Liver (tissue), 3 donors: ENCODE data around the gene AREL1.

Source experiments
- EGR1 ChIP-seq, 2 donors: IDR thresholded peaks; 2 replicates each; pipeline ENCODE4 v1.6.1; 2016 to 2018; ENCODE audit warnings: antibody characterized with exemption in 2 of 2, low read depth in 2 of 2
- GABPA ChIP-seq, 2 donors: IDR thresholded peaks in 1 of 2; conservative IDR thresholded peaks in 1 of 2; 2 replicates each; pipeline ENCODE4 v1.6.1; 2016; ENCODE audit warnings: antibody characterized with exemption in 2 of 2, mild to moderate bottlenecking in 1 of 2, moderate library complexity in 1 of 2
- JUND ChIP-seq, 2 donors: IDR thresholded peaks; 2 replicates each; pipeline ENCODE4 v1.6.1; 2016; ENCODE audit warnings: antibody characterized with exemption in 2 of 2
- SP1 ChIP-seq: IDR thresholded peaks from 2 replicates; pipeline ENCODE4 v1.6.1; 2018; ENCODE audit warnings: antibody characterized with exemption, mild to moderate bottlenecking
- TF ChIP-seq, protein P1 (sequence below): fragments of 150-350 bp; IDR thresholded peaks from 2 replicates; pipeline ENCODE4 v1.5.1; 2017; ENCODE audit warnings: improper control_type of control experiment, low read depth, low read length; ENCODE audit not compliant: missing input control
- TF ChIP-seq, protein P2 (sequence below): IDR thresholded peaks from 2 replicates; pipeline ENCODE4 v1.6.1; 2016; ENCODE audit warnings: antibody characterized with exemption
- TF ChIP-seq, protein P3 (sequence below): IDR thresholded peaks from 2 replicates; pipeline ENCODE4 v1.6.1; 2016; ENCODE audit warnings: antibody characterized with exemption
- donor health status: healthy.
- donor health status: healthy.

DNA sequence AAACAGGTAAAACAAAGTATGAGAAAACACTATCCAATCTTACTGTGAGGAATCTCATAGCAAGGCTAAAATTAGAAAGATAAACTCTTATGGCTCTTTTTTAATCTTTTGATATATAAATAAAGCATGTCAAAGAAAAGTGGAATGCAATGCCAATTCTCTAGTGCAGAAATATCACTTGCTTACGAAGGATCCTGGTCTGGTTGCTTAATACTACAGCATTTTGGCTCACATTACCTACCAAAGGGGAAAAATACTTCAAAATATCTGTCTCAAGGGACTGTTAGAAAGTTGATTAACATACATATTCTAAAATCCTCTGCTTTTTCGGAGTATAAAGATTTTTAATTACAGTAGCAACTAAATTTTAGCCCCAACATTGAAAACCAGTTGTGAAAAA is 21.4 kb downstream of the AREL1 start:
- TF ChIP-seq, protein P1, sequence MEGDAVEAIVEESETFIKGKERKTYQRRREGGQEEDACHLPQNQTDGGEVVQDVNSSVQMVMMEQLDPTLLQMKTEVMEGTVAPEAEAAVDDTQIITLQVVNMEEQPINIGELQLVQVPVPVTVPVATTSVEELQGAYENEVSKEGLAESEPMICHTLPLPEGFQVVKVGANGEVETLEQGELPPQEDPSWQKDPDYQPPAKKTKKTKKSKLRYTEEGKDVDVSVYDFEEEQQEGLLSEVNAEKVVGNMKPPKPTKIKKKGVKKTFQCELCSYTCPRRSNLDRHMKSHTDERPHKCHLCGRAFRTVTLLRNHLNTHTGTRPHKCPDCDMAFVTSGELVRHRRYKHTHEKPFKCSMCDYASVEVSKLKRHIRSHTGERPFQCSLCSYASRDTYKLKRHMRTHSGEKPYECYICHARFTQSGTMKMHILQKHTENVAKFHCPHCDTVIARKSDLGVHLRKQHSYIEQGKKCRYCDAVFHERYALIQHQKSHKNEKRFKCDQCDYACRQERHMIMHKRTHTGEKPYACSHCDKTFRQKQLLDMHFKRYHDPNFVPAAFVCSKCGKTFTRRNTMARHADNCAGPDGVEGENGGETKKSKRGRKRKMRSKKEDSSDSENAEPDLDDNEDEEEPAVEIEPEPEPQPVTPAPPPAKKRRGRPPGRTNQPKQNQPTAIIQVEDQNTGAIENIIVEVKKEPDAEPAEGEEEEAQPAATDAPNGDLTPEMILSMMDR: no peak
- TF ChIP-seq, protein P2, sequence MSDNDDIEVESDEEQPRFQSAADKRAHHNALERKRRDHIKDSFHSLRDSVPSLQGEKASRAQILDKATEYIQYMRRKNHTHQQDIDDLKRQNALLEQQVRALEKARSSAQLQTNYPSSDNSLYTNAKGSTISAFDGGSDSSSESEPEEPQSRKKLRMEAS: no peak
- TF ChIP-seq, protein P3, sequence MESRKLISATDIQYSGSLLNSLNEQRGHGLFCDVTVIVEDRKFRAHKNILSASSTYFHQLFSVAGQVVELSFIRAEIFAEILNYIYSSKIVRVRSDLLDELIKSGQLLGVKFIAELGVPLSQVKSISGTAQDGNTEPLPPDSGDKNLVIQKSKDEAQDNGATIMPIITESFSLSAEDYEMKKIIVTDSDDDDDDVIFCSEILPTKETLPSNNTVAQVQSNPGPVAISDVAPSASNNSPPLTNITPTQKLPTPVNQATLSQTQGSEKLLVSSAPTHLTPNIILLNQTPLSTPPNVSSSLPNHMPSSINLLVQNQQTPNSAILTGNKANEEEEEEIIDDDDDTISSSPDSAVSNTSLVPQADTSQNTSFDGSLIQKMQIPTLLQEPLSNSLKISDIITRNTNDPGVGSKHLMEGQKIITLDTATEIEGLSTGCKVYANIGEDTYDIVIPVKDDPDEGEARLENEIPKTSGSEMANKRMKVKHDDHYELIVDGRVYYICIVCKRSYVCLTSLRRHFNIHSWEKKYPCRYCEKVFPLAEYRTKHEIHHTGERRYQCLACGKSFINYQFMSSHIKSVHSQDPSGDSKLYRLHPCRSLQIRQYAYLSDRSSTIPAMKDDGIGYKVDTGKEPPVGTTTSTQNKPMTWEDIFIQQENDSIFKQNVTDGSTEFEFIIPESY: no peak
- no peak for TF ChIP-seq GABPA (IDR thresholded peaks at IDR 0.05 in 1 of 2, conservative IDR thresholded peaks at IDR 0.05 in 1 of 2)
- TF ChIP-seq JUND (IDR thresholded peaks at IDR 0.05): no peak
- TF ChIP-seq SP1: no peak
- no peak for TF ChIP-seq EGR1 (IDR thresholded peaks at IDR 0.05; ENCODE audit: low read depth in 2 of 2)
